Breast epithelium (tissue), 4 donors: ENCODE results near the gene LIPM. TPM values are rescaled to one million over a fixed set of nuclear protein-coding genes. Genes with fewer than 3 reads are reported as not detected.

Experiments
- DNase-seq, 2 donors: peaks; one replicate each; pipeline ENCODE4 v3.0.0-alpha.2; 2019; ENCODE audit warnings: low spot score in 2 of 2
- H3K27ac ChIP-seq, 2 donors: fragments of 200-600 bp; sonication (generic) in 1 of 2; one replicate each; pipeline ENCODE4 v1.5.1; 2016 to 2019; ENCODE audit warnings: mild to moderate bottlenecking in 1 of 2
- H3K27me3 ChIP-seq, 2 donors: fragments of 200-600 bp; sonication (generic) in 1 of 2; one replicate each; pipeline versions ENCODE4 v1.5.1 to v1.6.0; 2017 to 2019; ENCODE audit warnings: control low read depth in 1 of 2, mild to moderate bottlenecking in 1 of 2
- H3K36me3 ChIP-seq: fragments of 200-600 bp; one replicate; pipeline ENCODE4 v1.5.1; 2019
- H3K4me1 ChIP-seq, 2 donors: fragments of 200-600 bp; sonication (generic); one replicate each; pipeline ENCODE4 v1.5.1; 2016 to 2019; ENCODE audit warnings: control low read depth in 1 of 2
- H3K4me3 ChIP-seq, 3 donors: fragments of 200-600 bp; sonication (generic); 1 replicate in 2 of 3; 2 replicates in 1 of 3; pipeline ENCODE4 v1.5.1; 2016 to 2019; ENCODE audit warnings: mild to moderate bottlenecking in 3 of 3, moderate library complexity in 2 of 3
- H3K9me3 ChIP-seq, 2 donors: fragments of 200-600 bp; sonication (generic) in 1 of 2; one replicate each; pipeline ENCODE4 v1.5.1; 2016 to 2019; ENCODE audit warnings: control low read depth in 1 of 2
- CTCF ChIP-seq, 3 donors: fragments of 450-650 bp; IDR thresholded peaks; one replicate each; pipeline ENCODE4 v1.5.1; 2016 to 2017; ENCODE audit warnings: antibody characterized with exemption in 3 of 3, mild to moderate bottlenecking in 3 of 3, moderate library complexity in 3 of 3
- POLR2A ChIP-seq: fragments of 450-650 bp; IDR thresholded peaks from one replicate; pipeline ENCODE4 v1.6.1; 2016; ENCODE audit warnings: antibody characterized with exemption, mild to moderate bottlenecking, moderate library complexity
- POLR2AphosphoS5 ChIP-seq, 3 donors: sonication (generic); formaldehyde crosslinking; IDR thresholded peaks; one replicate each; pipeline ENCODE4 v1.6.1; 2017; ENCODE audit warnings: antibody characterized with exemption in 3 of 3
- intact Hi-C: fragments of 100-400 bp; cut with DNase I; formaldehyde crosslinking; loops from one replicate; pipeline ENCODE4 v1.15.1; 2023; ENCODE audit warnings: low total_unique reads
- total RNA-seq, 3 donors: library from RNA; depleted of rRNA; stranded (reverse); fragments of >200 nt; gene quantifications; one replicate each; pipeline ENCODE4 v1.1.0, GENCODE V29; 2016

The LIPM gene
- total RNA-seq, 3 donors from 2014 or later: not detected

- H3K4me3 ChIP-seq: no peak overlapping the region
- no peaks in the 10 kb centered on the region for H3K27me3 ChIP-seq
- intact Hi-C loops: no loop called here
- H3K27ac ChIP-seq: no peak overlapping the region
- H3K4me1 ChIP-seq: no peaks in the 10 kb centered on the region
- DNase-seq: no peak
- no peaks in the 10 kb centered on the region for H3K36me3 ChIP-seq
- H3K9me3 ChIP-seq: no peaks in the 10 kb centered on the region
- TF ChIP-seq POLR2A (no peak), CTCF (IDR thresholded peaks at IDR 0.05) (no peak), POLR2AphosphoS5 (IDR thresholded peaks at IDR 0.05) (no peak)
These were observed 39.6 kb upstream of the LIPM start for GRCh38 chr10:88762906-88763305.

- TF ChIP-seq CTCF (IDR thresholded peaks at IDR 0.05): no peak
- TF ChIP-seq POLR2A: no peak
- TF ChIP-seq POLR2AphosphoS5 (IDR thresholded peaks at IDR 0.05): no peak
- intact Hi-C loops: no loop called here
- no peaks in the 10 kb centered on the region for H3K36me3 ChIP-seq
- no peak for DNase-seq
- H3K9me3 ChIP-seq: no peaks in the 10 kb centered on the region
- H3K27ac ChIP-seq: no peak overlapping the region
- no peaks in the 10 kb centered on the region for H3K4me1 ChIP-seq
- H3K4me3 ChIP-seq: no peak overlapping the region
- no peaks in the 10 kb centered on the region for H3K27me3 ChIP-seq
These were observed 39.1 kb upstream of the LIPM start for GRCh38 chr10:88763441-88763840.

GRCh38 chr10:88764110-88764509 lies 38.4 kb upstream of the LIPM start:
- Histone ChIP-seq H3K9me3 (no peaks in the 10 kb centered on the region), H3K36me3 (no peaks in the 10 kb centered on the region), H3K27me3 (no peaks in the 10 kb centered on the region), H3K27ac (no peak overlapping the region), H3K4me1 (no peaks in the 10 kb centered on the region), H3K4me3 (no peak overlapping the region)
- intact Hi-C loops: no loop called here
- no peak for DNase-seq
- TF ChIP-seq POLR2A (no peak), CTCF (IDR thresholded peaks at IDR 0.05) (no peak), POLR2AphosphoS5 (IDR thresholded peaks at IDR 0.05) (no peak)

GRCh38 chr10:88765816-88766215 lies 36.7 kb upstream of the LIPM start:
- intact Hi-C loops: no loop called here
- H3K9me3 ChIP-seq: no peaks in the 10 kb centered on the region
- TF ChIP-seq POLR2AphosphoS5 (IDR thresholded peaks at IDR 0.05) (no peak), CTCF (IDR thresholded peaks at IDR 0.05) (no peak), POLR2A (no peak)
- H3K4me1 ChIP-seq: no peaks in the 10 kb centered on the region
- no peaks in the 10 kb centered on the region for H3K27me3 ChIP-seq
- H3K36me3 ChIP-seq: no peaks in the 10 kb centered on the region
- H3K4me3 ChIP-seq: no peak overlapping the region
- no peak for DNase-seq
- H3K27ac ChIP-seq: no peak overlapping the region

GRCh38 chr10:88769384-88769783 lies 33.1 kb upstream of the LIPM start:
- TF ChIP-seq CTCF (IDR thresholded peaks at IDR 0.05) (no peak), POLR2A (no peak), POLR2AphosphoS5 (IDR thresholded peaks at IDR 0.05) (no peak)
- DNase-seq: no peak
- Histone ChIP-seq H3K27me3 (no peaks in the 10 kb centered on the region), H3K9me3 (no peaks in the 10 kb centered on the region), H3K36me3 (no peaks in the 10 kb centered on the region), H3K4me1 (no peaks in the 10 kb centered on the region), H3K4me3 (no peak overlapping the region), H3K27ac (no peak overlapping the region)
- intact Hi-C loops: no loop called here
